ENCODE measurements around the gene NF2.

The NF2 gene

DNA sequence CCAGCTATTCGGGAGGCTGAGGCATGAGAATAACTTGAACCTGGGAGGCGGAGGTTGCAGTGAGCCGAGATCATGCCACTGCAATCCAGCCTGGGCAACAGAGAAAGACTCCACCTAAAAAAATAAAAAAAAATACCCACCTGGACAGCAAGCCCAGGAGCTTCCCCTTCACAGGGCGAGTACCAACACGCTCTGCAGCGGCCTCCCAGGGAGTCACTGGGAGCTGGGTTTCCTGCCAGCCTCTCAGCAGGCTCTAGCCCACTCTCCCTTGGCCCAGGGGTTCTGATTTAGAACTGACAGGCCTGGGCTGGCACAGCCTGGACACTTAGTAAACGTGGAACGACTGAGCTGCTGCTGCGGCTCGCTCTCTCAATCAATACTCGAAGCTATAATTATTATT lies 114.4 kb downstream of the NF2 start:
- TF ChIP-seq, protein P1, sequence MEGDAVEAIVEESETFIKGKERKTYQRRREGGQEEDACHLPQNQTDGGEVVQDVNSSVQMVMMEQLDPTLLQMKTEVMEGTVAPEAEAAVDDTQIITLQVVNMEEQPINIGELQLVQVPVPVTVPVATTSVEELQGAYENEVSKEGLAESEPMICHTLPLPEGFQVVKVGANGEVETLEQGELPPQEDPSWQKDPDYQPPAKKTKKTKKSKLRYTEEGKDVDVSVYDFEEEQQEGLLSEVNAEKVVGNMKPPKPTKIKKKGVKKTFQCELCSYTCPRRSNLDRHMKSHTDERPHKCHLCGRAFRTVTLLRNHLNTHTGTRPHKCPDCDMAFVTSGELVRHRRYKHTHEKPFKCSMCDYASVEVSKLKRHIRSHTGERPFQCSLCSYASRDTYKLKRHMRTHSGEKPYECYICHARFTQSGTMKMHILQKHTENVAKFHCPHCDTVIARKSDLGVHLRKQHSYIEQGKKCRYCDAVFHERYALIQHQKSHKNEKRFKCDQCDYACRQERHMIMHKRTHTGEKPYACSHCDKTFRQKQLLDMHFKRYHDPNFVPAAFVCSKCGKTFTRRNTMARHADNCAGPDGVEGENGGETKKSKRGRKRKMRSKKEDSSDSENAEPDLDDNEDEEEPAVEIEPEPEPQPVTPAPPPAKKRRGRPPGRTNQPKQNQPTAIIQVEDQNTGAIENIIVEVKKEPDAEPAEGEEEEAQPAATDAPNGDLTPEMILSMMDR (IDR thresholded peaks at IDR 0.05; ENCODE audit: low read depth, low read length) = no peak
- no peak for DNase-seq (ENCODE audit: extremely low read depth, low read depth)

DNA sequence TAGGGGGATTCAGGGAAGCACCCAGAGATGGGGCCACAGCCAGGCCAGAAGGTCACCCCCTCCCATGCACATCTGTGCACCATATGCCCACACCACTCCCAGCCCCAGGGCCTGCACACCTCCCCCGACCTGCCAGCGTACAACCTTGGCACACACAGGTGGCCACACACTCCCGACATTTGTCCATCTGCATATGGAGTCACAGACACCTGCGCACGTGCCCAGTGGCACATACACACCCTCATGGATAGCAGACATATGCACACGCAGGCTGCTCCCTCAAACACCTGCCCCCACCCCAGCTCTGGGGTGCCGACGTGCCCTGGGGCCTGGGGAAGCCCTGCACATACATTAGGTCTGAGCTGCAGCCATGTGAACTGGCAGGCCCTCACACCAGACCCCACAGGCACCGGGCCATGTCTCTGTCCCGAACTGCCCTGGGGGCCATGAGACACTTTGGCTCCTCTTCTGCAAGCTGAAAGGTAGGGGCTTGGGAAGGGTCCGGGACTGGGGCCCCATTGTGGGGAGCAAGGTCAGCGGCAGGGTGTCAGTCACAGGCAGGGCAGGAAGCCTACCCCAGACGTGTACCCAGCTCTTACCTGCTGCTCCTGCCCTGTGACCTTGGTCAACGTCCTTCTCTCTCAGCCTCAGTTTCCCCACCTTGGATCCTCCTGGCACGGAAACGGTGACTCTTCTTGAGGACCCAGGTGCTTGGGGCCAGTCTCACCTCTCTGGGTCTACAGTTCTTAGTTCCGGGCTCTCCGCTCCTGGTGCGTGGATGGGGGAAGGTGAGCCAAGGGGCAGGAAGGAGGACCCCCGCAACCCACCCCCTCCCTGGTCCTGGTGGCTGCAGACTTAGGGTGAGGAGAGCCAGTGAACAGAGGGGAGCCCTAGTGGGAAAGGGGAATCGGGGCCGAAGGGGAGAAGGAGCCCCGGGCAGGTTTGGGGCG lies 115.8 kb downstream of the NF2 start:
- TF ChIP-seq, protein P1 (IDR thresholded peaks at IDR 0.05; ENCODE audit: low read depth, low read length) = no peak
- DNase-seq (ENCODE audit: extremely low read depth, low read depth) = no peak

DNA sequence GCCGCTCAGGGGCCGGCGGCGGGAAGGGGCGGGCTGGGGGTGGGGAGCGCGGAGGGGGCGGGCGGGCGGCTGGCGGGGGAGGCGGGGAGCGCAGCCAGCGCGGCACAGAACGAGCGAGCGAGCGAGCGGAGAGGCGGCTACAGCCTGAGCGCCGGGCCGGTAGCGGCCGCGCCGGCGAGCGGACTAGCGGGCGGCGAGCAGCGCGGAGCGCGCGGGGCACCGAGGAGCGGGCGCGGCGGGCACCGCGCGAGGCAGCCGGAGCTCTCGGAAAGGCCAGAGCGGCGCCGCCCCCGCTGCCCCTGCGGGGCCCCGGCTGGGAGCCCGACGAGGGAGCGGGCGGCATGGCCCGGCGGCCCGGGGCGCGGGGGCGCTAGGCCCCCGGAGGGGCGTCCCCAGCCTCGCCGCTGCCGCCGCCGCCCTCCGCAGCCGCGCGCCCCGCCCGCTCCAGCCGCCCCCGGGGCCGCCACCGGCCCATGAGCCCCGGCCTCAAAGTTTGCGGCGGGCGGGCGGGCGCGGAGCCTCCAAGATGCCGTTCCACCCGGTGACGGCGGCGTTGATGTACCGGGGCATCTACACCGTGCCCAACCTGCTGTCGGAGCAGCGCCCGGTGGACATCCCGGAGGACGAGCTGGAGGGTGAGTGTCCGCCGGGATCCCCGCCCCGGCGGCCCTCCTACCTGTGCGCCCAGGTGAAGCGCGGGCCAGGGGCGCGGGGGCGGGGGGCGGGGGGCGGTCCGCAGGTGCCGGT lies 116.6 kb downstream of the NF2 start, which contains the start of gene CABP7:
Gene CABP7, plus strand, starts transcription at position 105 of the 747 bp plus-strand sequence. Its CDS starts 422 bp downstream, at position 527.
- DNase-seq (ENCODE audit: extremely low read depth, low read depth) = no peak
- TF ChIP-seq, protein P1 (IDR thresholded peaks at IDR 0.05; ENCODE audit: low read depth, low read length) = no peak

DNA sequence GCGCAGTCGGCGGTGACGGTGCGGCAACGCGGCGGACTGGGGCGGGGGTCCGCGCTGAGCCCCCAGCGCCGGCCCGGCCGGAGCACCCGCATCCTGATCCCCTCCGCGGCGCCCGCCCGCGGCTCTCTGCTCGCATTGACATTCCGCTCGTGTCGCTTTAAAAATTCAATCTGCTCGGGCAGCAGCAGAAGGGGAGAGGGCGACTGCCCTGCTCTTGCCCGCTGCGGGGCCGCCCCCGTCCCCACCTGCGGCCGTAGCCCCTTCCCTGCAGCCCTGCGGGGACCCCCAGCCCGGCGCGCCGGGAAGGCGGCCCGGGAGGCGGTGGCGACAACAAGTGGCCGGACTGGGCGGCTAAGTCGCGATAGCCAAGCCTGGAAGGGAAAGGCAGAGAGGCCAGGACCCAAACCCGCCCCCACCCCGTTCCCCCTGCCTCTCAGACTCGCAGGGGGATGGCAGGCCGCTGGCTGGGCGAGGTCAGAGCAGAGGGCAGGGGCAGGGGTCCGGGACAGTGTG lies 117.4 kb downstream of the NF2 start:
- DNase-seq (ENCODE audit: extremely low read depth, low read depth) = no peak
- TF ChIP-seq, protein P1 (IDR thresholded peaks at IDR 0.05; ENCODE audit: low read depth, low read length) = no peak

DNA sequence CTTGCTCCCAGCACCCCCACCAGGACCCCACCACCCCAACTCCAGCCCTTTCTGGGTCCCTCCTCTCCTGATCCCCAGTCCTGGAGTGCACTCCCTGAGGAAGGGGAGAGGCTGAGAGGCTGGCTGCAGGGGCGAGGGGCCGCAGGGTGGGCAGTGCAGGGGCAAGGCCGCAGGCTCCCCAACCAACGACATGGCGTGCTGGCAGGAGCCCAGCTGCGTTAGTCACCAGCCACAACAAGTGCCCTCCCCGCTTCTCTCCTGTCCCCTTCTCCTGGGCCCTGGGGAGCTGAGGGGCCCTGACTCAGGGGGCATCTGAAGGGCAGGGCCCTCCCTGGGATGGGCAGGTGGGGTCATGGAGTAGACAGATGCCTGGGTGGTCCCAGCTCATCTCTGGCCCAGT lies 118.7 kb downstream of the NF2 start:
- TF ChIP-seq, protein P1 (IDR thresholded peaks at IDR 0.05; ENCODE audit: low read depth, low read length) = no peak
- DNase-seq (ENCODE audit: extremely low read depth, low read depth) = no peak

DNA sequence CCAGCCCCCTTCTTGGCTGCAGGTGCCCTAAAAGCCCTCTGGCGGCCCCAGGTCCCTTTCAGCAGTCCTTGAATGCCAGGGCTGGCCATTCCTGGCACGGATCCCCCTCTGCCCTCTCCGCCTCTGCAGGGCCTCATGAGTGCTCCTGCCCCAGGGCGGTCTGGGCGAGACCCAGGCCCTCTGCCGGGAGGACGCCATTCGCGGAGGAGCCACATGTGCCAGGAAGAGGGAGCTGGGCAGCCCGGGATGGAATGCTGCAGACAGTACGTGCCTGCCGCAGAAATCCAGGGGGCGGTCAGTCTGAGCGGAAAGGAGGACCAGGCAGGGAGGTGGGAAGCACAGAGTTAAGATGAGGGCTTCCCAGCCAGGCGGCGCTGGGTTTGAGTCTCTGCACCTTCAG lies 119.2 kb downstream of the NF2 start:
- no peak for DNase-seq (ENCODE audit: extremely low read depth, low read depth)
- TF ChIP-seq, protein P1 (IDR thresholded peaks at IDR 0.05; ENCODE audit: low read depth, low read length) = no peak

Data from AG09319 (cell line).